GM08714 (cell line): Measurements from ENCODE around the gene AKAP4.
A peak's percentile ranks its signal among the peaks of the same experiment; 100 is the strongest.

Experiments used
- H3K4me3 ChIP-seq: fragments of 200-500 bp; sonication (Bioruptor generic); 2 replicates; pipeline ENCODE4 v1.5.1; 2014; ENCODE audit warnings: mild to moderate bottlenecking, low read length, inconsistent platforms
- ZNF274 ChIP-seq: IDR thresholded peaks from 2 replicates; pipeline ENCODE4 v1.6.1; 2012; ENCODE audit warnings: mild to moderate bottlenecking, low read depth, low read length

AKAP4 gene, protein sequence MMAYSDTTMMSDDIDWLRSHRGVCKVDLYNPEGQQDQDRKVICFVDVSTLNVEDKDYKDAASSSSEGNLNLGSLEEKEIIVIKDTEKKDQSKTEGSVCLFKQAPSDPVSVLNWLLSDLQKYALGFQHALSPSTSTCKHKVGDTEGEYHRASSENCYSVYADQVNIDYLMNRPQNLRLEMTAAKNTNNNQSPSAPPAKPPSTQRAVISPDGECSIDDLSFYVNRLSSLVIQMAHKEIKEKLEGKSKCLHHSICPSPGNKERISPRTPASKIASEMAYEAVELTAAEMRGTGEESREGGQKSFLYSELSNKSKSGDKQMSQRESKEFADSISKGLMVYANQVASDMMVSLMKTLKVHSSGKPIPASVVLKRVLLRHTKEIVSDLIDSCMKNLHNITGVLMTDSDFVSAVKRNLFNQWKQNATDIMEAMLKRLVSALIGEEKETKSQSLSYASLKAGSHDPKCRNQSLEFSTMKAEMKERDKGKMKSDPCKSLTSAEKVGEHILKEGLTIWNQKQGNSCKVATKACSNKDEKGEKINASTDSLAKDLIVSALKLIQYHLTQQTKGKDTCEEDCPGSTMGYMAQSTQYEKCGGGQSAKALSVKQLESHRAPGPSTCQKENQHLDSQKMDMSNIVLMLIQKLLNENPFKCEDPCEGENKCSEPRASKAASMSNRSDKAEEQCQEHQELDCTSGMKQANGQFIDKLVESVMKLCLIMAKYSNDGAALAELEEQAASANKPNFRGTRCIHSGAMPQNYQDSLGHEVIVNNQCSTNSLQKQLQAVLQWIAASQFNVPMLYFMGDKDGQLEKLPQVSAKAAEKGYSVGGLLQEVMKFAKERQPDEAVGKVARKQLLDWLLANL

DNA sequence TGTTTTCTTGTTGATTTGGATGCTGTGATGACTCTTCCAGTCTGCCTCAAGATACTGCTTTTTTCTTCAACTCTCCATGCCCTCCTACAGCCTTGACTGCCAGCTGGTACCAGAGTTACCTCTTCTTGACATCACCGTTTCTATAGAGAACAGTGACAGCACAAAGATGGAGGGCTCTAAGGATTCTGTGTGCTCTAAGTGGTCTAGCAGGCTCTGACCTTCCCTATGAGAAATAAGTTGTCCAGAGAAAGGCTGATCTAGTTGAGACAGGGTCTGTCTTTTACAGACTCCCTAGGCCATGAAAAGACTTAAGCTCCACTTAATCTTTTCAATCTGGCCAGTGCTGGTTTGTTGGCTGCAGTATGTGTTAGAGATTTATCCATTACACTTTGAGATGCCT lies at the start of gene AKAP4:
TSS of gene AKAP4 (minus strand) at position 101 of the 400 bp plus-strand sequence. CDS start 118 bp downstream, outside the sequence.
- no peak within 1 kb of the TSS for H3K4me3 ChIP-seq
- no peak for TF ChIP-seq ZNF274

DNA sequence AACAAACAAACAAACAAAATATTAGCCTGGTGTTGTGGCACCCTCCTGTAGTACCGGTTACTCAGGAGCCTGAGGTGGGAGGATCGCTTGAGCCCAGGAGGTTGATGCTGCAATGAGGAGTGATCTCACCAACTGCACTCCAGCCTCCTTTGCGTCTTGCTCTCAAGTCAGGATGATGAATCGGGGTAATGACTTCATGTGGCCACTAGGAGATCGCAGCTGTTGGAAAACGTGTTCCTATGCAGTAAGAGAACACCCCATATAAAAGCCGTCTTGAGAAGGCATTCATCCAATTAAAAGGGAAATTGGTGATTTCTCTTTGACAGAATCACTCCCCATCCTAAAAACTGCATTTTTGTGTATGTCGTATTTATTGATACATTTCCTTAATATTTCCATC lies 10.7 kb upstream of the AKAP4 start:
- no peak for TF ChIP-seq ZNF274
- no peak overlapping the region for H3K4me3 ChIP-seq

DNA sequence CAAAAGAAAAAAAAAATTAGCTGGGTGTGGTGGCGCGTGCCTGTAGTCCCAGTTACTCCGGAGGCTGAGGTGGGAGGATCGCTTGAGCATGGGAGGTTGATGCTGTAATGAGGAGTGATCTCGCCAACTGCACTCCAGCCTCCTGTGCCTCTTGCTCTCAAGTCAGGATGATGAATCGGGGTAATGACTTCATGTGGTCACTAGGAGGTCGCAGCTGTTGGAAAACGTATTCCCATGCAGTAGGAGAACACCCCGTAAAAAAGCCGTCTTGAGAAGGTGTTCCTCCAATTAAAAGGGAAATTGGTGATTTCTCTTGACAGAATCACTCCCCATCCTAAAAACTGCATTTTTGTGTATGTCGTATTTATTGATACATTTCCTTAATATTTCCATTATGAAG lies 5.9 kb upstream of the AKAP4 start:
- no peak overlapping the region for H3K4me3 ChIP-seq
- TF ChIP-seq ZNF274: no peak

DNA sequence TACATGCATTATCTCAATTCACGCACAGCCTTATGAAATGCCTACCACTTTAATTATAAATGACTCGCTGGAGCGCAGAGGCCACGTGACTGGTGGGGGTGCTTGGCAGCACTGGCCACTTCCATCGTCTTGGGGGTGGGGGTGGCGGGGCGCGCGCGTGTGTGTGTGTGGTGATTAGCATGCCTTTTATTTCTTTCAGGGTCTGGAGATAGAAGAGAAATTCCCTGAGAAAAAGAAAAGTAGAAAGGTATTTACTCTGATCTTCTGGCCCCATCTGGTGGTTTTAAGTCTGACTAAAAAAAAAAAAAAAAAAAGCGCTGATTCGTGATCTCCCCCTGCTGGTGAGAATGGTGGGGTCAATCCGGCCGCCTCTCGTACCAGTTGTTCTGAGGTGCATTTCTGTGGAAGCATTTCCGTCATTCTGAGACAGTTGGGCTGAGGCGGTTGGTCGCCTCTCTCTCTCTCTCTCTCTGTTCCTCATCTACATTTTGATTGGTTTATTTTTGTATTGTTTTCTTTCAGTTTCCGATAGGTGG lies 3.6 kb upstream of the AKAP4 start, which contains the start of gene CCNB3:
TSS of gene CCNB3 (plus strand) at position 402 of the 536 bp plus-strand sequence. CDS start 80,399 bp downstream, outside the sequence.
- no peak for TF ChIP-seq ZNF274

DNA sequence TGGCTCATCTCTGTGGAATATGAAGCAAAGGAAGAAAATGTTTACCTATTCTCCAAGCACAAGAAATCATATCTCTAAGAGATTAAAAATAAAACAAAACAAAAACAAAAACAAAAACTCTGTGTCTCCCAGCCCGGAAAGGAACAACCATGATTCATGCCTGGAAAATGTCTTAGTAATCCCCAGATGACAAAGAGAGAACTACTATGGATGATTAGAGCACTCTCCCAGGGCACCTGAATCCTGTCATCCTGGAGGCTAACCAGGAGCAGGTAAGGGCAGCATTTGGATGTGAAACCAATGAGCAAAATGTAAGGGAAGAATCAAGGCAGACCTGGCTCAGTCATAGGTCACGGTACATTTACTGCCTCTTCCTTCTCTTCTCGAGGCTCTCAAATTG lies 1.7 kb upstream of the AKAP4 start:
- no peak overlapping the region for H3K4me3 ChIP-seq
- TF ChIP-seq ZNF274: no peak

More for the DNA sequence above, 3.6 kb upstream of the AKAP4 start, which contains the start of gene CCNB3:
- peak within 1 kb of the TSS; percentile 9; the same call in 1 of the 2 replicates for H3K4me3 ChIP-seq

DNA sequence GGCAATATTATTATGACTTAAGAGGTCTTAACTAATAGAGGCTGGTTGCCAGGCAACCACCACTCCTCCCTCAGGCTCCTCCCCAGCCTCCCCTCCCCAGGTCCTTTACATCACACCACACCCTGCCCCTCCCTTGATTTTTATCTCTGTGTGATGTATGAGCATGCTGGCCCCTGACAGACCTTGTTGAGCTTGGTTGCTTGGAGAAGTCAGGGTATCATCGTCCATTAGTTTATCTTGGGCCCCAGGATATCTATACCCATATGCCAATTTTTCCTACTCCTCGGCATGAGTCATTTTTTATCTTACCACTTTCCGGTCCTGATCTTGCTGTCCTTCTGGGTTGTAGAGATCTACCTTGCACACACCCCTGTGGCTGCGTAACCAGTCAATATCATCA lies 2.5 kb downstream of the AKAP4 start:
- no peak overlapping the region for H3K4me3 ChIP-seq
- TF ChIP-seq ZNF274: no peak

DNA sequence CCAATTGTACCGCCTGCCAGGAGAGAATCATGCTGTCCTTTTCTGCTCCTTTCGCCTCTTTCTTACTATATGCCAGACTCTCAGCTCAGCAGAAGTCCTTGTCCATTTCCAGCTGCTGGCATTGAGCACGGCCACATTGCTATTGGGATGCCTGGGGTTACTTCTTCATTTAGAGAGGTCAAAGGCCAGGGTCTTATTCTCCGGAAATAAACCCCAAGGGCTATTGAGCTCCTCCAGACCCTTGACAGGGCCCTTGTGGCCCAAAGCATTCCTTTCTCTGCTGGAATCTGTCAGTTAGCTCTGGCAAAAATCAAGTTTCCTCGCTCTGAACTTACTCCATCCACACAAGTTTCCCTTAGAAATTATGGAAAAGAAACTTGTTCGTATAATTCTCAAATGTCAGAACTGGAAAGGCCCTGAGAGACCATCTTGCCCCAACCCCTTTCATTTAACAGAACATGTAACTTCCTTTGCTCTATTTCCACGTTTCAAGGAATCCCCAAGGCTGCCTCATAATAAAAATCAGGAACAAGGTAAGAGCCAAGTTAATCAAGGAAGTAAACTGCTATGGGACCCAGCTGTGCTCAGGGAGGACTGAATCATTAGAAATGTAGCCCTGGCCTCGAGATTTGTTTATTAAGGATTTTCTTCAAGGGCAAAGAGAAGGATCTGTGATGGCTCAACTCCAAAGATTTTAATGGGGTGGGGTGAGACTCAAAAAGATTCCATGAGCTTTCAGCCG lies 11.8 kb downstream of the AKAP4 start:
- no peak for TF ChIP-seq ZNF274
- H3K4me3 ChIP-seq: no peak overlapping the region

DNA sequence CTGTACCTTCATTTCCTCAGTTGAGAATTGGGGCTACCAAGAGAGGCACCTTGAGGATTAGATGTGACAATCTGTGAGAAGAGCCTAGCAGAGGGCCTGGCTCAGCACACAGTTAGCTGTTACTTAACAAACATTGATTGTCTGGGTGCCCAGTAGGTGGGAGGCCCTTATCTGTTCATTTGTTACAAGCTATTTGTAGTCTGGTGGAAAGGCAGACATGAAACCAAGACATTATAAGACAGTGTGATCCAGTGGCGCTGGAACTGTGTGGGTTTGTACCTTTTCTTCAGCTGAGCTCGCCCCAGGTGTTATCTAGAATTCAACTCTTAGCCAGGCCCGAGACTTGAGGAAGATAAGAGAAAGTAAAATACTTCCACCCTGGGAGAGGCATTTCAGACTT lies 16.9 kb downstream of the AKAP4 start:
- H3K4me3 ChIP-seq: no peak overlapping the region
- TF ChIP-seq ZNF274: no peak

DNA sequence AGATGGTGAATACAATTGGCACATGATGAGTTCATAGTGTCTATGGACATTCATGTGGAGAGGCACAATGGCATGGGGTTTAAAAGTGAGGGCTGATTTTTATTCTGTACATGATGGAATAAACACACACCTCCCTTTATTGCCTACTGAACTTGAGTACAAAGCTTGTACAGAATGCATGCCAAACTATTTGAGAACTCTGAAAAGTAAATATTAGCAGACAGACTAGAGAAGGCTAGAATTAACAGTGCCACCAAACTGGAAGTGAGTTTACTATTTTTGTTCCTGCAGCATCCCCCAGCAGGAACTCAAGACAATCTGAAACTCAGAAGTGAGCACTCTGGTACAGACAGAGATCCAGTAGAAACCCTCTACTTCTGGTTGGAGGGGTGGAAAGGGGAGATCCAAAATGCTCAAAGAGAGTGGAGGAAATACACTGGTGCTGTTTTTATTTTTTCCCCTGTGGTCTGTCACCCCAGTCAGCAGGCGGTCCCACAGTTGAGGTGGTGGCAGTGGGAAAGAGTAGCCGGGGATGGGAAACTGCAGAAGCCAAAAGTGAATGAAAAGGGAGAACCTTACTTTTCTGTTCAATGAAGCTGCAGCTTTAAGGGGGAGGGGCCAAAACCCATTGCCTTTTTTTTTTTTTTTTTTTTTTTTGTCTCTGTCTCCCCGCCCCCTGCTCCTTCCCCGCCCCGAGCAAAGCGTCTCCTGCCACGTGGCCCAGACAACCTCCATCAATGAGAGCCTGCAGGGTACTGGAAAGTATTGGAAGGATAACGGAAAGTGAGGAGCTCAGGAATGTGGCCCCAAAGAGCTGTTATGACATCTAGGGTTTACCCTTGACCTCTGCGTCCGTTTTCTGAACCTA lies 20.5 kb downstream of the AKAP4 start:
- no peak overlapping the region for H3K4me3 ChIP-seq

DNA sequence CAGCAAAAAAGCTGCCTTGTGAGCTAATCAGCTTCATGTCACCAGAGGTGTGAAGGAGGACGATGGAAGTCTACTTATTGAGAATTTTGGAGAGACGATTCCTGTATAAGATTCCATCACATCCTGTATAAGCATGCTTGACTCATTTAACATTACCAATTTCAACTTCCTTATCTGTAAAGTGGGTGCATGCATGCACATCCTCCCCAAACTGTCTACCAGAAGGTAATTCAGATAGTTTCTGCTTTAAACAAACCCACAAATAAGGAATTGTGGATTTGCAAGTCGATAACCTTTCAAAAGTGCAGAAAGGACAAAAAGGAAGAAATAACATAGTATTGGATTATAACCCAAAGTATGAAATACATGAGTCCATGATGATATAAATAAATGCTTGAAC lies 31.1 kb downstream of the AKAP4 start:
- no peak for TF ChIP-seq ZNF274
- H3K4me3 ChIP-seq: no peak overlapping the region

More for the DNA sequence above, 20.5 kb downstream of the AKAP4 start:
- no peak for TF ChIP-seq ZNF274

DNA sequence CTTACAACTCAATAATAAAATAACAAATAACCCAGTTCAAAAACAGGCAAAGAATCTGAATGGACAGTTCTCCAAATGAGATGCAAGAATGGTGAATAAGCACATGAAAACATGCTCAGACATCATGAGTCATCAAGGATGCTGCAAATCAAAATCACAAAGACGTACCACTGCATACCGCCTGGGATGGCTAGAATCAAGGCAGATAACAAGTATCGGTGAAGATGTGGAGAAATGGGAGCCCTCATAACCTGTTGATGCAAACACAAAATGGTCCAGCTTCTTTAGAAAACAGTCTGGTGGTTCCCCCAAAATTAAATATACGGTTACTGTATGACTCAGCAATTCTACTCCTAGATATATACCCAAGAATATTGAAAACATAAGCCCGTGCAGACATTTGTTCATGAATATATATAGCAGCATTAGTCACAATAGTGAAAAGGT lies 32.5 kb downstream of the AKAP4 start:
- no peak for TF ChIP-seq ZNF274
- no peak overlapping the region for H3K4me3 ChIP-seq

DNA sequence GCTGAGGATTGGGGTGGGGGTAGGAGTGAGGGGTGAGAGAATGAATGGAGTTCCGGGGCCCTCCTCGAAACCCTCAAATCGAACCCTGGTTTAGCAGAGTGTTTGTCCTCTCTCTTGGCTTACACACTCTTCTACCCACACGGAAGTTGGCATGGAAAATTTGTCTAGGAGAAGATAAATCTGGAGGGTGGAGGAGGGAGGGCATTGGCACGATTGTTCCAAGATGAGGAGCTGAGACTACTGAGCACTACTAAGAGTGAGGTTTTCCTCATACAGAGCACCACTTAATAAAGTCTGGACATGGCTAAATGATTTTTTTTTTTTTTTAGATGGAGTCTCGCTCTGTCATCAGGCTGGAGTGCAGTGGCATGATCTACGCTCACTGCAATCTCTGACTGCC lies 33.4 kb downstream of the AKAP4 start:
- no peak overlapping the region for H3K4me3 ChIP-seq
- no peak for TF ChIP-seq ZNF274

DNA sequence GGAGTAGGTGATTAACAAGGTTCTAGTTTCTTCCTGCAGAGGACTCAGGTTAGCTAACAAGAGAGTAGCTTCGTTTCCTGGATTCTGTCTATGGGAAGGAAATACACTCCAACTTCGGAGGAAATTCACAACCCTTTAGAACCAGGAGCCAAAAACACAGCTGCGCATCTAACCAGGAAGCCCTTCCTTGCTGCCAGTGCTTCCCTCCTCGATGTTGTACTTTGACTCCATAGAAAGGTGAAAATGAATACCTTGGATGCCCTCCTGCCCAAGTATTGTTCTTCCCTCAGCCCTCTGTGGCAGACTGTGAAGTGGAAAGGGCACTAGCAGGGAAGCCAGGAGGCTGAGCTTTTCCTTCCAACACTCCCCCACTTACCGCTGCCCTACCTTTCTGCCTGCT lies 35.1 kb downstream of the AKAP4 start:
- no peak overlapping the region for H3K4me3 ChIP-seq
- no peak for TF ChIP-seq ZNF274
